GM12878 (cell line): Measurements from ENCODE around the gene RREB1. TPM values are rescaled to one million over a fixed set of nuclear protein-coding genes. Genes with fewer than 3 reads are reported as not detected.

ENCODE experiments used
- ATAC-seq: fragments of 200-7000 bp; cut with Tn5 transposase; 3 replicates; pipeline ENCODE4 v1.9.1; 2020; ENCODE audit warnings: mild to moderate bottlenecking, moderate library complexity
- BruUV-seq: library from RNA; stranded (reverse); fragments of 400-500 nt; replicated peaks from 2 replicates; lab custom pipeline; 2021; lab: Mats Ljungman, UMichigan
- CTCF ChIA-PET: fragments of 300-600 bp; sonication (Branson Sonifier 250); formaldehyde crosslinking; extraction: SDS; loops from one replicate; lab custom pipeline; 2021; ENCODE audit warnings: inconsistent platforms; lab: Yijun Ruan, JAX
- POLR2A ChIA-PET: fragments of 350-600 bp; formaldehyde crosslinking; extraction: SDS; loops from one replicate; lab custom pipeline; 2021; ENCODE audit warnings: inconsistent platforms; lab: Charles Lee
- RAD21 ChIA-PET: fragments of 300-600 bp; sonication (Branson Sonifier 250); formaldehyde crosslinking; loops from one replicate; lab custom pipeline; 2023; ENCODE audit warnings: antibody characterized with exemption; ENCODE audit not compliant: unreplicated experiment; lab: Charles Lee
- SMC1A ChIA-PET: fragments of 300-600 bp; sonication (Branson Sonifier 250); formaldehyde crosslinking; loops from one replicate; lab custom pipeline; 2023; ENCODE audit not compliant: unreplicated experiment, uncharacterized antibody; lab: Charles Lee
- DNase-seq: peaks from one replicate; pipeline ENCODE4 v3.0.0-alpha.2; 2011; ENCODE audit warnings: low read depth, low spot score
- FAIRE-seq: peaks from 3 replicates; lab custom pipeline; 2011; peaks lifted over from hg19 to GRCh38; lab: Jason Lieb, UNC
- H2AFZ ChIP-seq: 2 replicates; pipeline ENCODE4 v1.6.0; 2011; ENCODE audit warnings: low read depth, low read length, control low read depth; ENCODE audit not compliant: control insufficient read depth
- H3K27ac ChIP-seq: 2 replicates; pipeline ENCODE4 v1.5.1; 2011; ENCODE audit warnings: control low read depth; ENCODE audit not compliant: control insufficient read depth, insufficient read depth
- H3K27me3 ChIP-seq, 2 experiments: replicated peaks in 1 of 2; 2 replicates each; pipeline versions ENCODE4 v1.6.0 to v1.6.1; 2011; ENCODE audit warnings: low read length in 1 of 2; ENCODE audit not compliant: control insufficient read depth in 2 of 2, insufficient read depth in 2 of 2
- H3K36me3 ChIP-seq, 2 experiments: 2 replicates each; pipeline ENCODE4 v1.5.1; 2011; ENCODE audit warnings: low read length in 1 of 2; ENCODE audit not compliant: control insufficient read depth in 2 of 2, insufficient read depth in 2 of 2
- H3K4me1 ChIP-seq: 2 replicates; pipeline ENCODE4 v1.6.1; 2011; ENCODE audit warnings: mild to moderate bottlenecking, low read length, moderate library complexity, mixed read lengths; ENCODE audit not compliant: control insufficient read depth, insufficient read depth
- H3K4me2 ChIP-seq: 2 replicates; pipeline ENCODE4 v1.6.0; 2011; ENCODE audit warnings: control low read depth; ENCODE audit not compliant: control insufficient read depth, insufficient read depth
- H3K4me3 ChIP-seq: fragments of 200-600 bp; sonication (generic); 2 replicates; pipeline ENCODE4 v1.5.1; 2016
- H3K79me2 ChIP-seq: 2 replicates; pipeline ENCODE4 v1.6.0; 2011; ENCODE audit warnings: low read length; ENCODE audit not compliant: control insufficient read depth, insufficient read depth
- H3K9ac ChIP-seq: 2 replicates; pipeline ENCODE4 v1.8.0; 2011; ENCODE audit warnings: low read length, control low read depth, mixed read lengths; ENCODE audit not compliant: control insufficient read depth, insufficient read depth
- H3K9me3 ChIP-seq: replicated peaks from 3 replicates; pipeline ENCODE4 v1.5.1; 2011; ENCODE audit warnings: mild to moderate bottlenecking, low read length; ENCODE audit not compliant: control insufficient read depth, insufficient read depth
- H4K20me1 ChIP-seq: 2 replicates; pipeline ENCODE4 v1.6.0; 2011; ENCODE audit not compliant: control insufficient read depth, insufficient read depth
- KLF5 ChIP-seq: fragments of 450-650 bp; IDR thresholded peaks from 2 replicates; pipeline ENCODE4 v1.6.1; 2014; ENCODE audit warnings: mild to moderate bottlenecking; ENCODE audit not compliant: partially characterized antibody
- NR2C2 ChIP-seq: IDR thresholded peaks from 2 replicates; pipeline ENCODE4 v1.6.1; 2011; ENCODE audit warnings: borderline replicate concordance, low read depth; ENCODE audit not compliant: control insufficient read depth, insufficient read length
- POLR2A ChIP-seq: IDR thresholded peaks from 2 replicates; pipeline ENCODE4 v1.6.1; 2011; ENCODE audit warnings: low read depth, mild to moderate bottlenecking, low read length
- YY1 ChIP-seq: IDR thresholded peaks from 2 replicates; pipeline ENCODE4 v1.6.1; 2011; ENCODE audit warnings: low read depth, mild to moderate bottlenecking, low read length
- WGBS: methylation state at CpG from one replicate; pipeline ENCODE4 v1.1.6; 2016; ENCODE audit warnings: low lambda C conversion rate; ENCODE audit not compliant: insufficient replicate concordance, insufficient coverage; ENCODE audit errors: missing lambda C conversion rate; 5-methylcytosine and 5-hydroxymethylcytosine counted together
- in situ Hi-C: fragments of 300-500 bp; cut with MboI; formaldehyde crosslinking; loops from 9 replicates; pipeline ENCODE4 v1.14.3; 2018; ENCODE audit warnings: mixed read lengths
- intact Hi-C: fragments of 100-400 bp; cut with micrococcal nuclease; formaldehyde crosslinking; loops from one replicate; pipeline ENCODE4 v1.14.2; 2022; ENCODE audit not compliant: unreplicated experiment
- polyA plus RNA-seq, 11 experiments: library from polyadenylated mRNA; depleted of rRNA in 4 of 11; unstranded in 6 of 11; stranded (reverse) in 5 of 11; fragments of >200 nt; fragmentation: Nextera tagmentation in 4 of 11; fragmentation: Illumina TruSeq in 1 of 11; extraction: Ambion mirVana in 4 of 11; extraction: Trizol in 1 of 11; gene quantifications; 1 replicate in 1 of 11; 2 replicates in 10 of 11; pipeline versions ENCODE4 v1.2.1 to v1.2.3, GENCODE V29; 2011 to 2016; ENCODE audit warnings: inconsistent platforms in 2 of 11, missing spikeins in 2 of 11, low read depth in 1 of 11
- total RNA-seq, 4 experiments: library from RNA; depleted of rRNA in 3 of 4; stranded (reverse); fragments of >200 nt in 3 of 4; fragmentation: Illumina TruSeq in 1 of 4; extraction: Trizol in 1 of 4; gene quantifications; 2 replicates each; pipeline versions ENCODE4 v1.2.1 to v1.2.3, GENCODE V29; 2013 to 2021

The RREB1 gene
- total and polyA plus RNA-seq, 10 of the 15 experiments (the other 5 are each of a cell fraction or from before 2014, with no cell fraction given) = 1.9 to 30.3 (median 8.6) TPM

DNA sequence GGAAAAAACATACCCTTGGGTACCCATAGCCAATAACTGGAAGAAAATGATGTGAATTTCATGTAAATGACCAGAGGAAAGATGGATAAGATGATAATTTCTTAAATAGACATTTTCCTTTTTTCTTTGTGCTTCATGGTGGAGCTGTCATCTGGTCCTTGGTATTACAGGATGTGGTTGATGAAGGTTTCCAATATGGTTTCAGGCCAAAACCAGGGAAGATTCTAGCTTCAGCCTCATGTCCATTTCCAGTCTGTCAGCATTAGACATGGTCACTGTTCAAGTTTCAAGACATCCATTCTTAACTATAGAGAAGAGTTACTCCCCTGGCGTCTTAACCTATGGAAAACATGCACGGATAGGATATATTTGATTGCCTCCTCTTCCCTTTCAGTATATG lies 141.6 kb downstream of the RREB1 start (continued):
- TF ChIP-seq KLF5 = no peak

DNA sequence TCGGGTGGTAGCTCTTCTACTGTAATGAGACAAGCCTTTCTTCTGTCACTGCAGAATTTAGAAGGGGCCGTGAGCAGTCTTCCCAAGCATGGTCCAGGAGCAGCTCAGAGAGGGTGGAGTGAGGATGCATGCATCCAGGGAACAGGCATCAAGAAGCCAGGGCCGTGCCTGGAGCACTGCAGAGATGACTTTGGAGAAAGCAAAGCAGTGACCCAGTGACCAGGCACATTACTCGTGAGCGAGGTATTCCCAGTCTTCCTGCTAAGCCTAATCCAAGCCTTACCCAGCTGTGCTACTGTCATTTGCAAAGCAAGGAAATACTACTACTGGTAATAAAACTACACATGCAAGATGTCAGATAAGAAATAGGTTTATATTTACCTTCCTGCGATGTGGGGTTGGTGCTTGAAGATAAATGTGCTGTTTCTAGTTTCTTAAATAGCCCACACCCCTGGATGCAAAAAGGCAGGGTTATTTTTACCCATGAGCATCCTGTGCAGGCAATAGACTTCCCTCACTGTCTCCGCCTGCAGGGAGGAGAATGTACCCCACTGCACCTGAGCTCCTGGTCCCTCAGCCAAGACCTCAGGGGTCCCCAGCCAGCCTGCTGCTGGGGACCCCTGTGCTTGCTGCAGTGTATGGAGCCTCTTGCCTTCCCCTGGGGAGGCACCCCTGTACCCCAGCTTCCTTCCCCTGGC lies 142.3 kb downstream of the RREB1 start:
- ChIA-PET CTCF (no interaction called here), POLR2A (no interaction called here), RAD21 (no interaction called here), SMC1A (interaction anchor here (0.7 to 1.1 kb wide), 2 partner anchors 163 to 528 kb away, joined by 3 read pairs; no protein-coding TSS in a partner anchor)
- WGBS = 63% methylated on average over 7 of the region's 7 CpGs
- FAIRE-seq (no peak), DNase-seq (no peak), ATAC-seq (no peak)
- intact Hi-C loops = no loop called here
- TF ChIP-seq POLR2A = peak; percentile 27; the same call in 1 of the 2 replicates
- no peak for TF ChIP-seq NR2C2
- Histone ChIP-seq H4K20me1 (no peaks in the 10 kb centered on the region), H3K4me1 (no peaks in the 10 kb centered on the region), H2AFZ (no peak overlapping the region), H3K9ac (no peak overlapping the region), H3K4me3 (no peak overlapping the region), H3K27ac (no peak overlapping the region), H3K79me2 (no peaks in the 10 kb centered on the region), H3K4me2 (no peak overlapping the region), H3K9me3 (no peaks in the 10 kb centered on the region), H3K36me3 (peaks cover 36 to 42% of the 10 kb centered on the region in 2 experiments), H3K27me3 (no peaks in the 10 kb centered on the region)
- no TSS peak for BruUV-seq
- in situ Hi-C loops = no loop called here

DNA sequence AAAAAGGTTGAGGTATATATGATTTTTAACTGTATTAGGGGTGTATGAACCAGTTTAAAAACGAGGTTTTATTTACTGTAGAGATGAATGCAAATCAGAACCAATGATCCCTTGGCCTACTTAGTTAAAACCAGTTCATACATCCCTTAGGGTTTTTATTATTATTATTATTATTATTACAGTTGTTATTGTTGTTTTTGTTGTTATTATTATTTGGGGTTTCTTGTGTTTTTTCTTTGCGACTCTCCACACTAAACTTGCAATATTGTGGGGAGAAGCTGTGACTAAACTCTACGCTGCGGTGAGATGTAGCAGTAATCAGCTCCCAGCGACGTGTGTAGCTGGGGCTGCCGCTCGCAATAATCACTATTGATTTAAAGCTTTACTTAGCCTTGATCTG lies 143.1 kb downstream of the RREB1 start:
- CTCF ChIA-PET = interaction anchor here (0.6 to 1.6 kb wide), 3 partner anchors 9 to 39 kb away, joined by 3 to 5 read pairs (median 4); no protein-coding TSS in a partner anchor
- no peak for DNase-seq
- no peak for ATAC-seq
- H3K79me2 ChIP-seq = no peaks in the 10 kb centered on the region
- no peak overlapping the region for H2AFZ ChIP-seq
- no peaks in the 10 kb centered on the region for H3K4me1 ChIP-seq
- no peaks in the 10 kb centered on the region; the same call in 2 of the 3 replicates for H3K9me3 ChIP-seq
- no peak overlapping the region for H3K4me2 ChIP-seq
- H4K20me1 ChIP-seq = no peaks in the 10 kb centered on the region
- SMC1A ChIA-PET = interaction anchor here (0.6 kb wide), 2 partner anchors 681 to 692 kb away, joined by 3 to 4 read pairs; no protein-coding TSS in a partner anchor
- POLR2A ChIA-PET = no interaction called here
- intact Hi-C loops = no loop called here
- H3K27me3 ChIP-seq = no peaks in the 10 kb centered on the region
- BruUV-seq = no TSS peak
- RAD21 ChIA-PET = no interaction called here
- FAIRE-seq = no peak
- no peak for TF ChIP-seq YY1
- in situ Hi-C loops = no loop called here
- WGBS = 88% methylated on average over 8 of the region's 8 CpGs
- H3K9ac ChIP-seq = no peak overlapping the region
- H3K27ac ChIP-seq = no peak overlapping the region
- H3K36me3 ChIP-seq = peaks cover 32 to 36% of the 10 kb centered on the region in 2 experiments
- H3K4me3 ChIP-seq = no peak overlapping the region
